MCF 10A (cell line): ENCODE measurements around the gene CLDN24. TPM values are rescaled to one million over a fixed set of nuclear protein-coding genes. Genes with fewer than 3 reads are reported as not detected.
"Not testable (repeated sequence)": the region's sequence is repeated elsewhere in the genome, so short reads cannot be mapped to it uniquely, and the experiment has no call there.

Experiments used
- BruUV-seq: library from RNA; stranded (reverse); fragments of 400-500 nt; replicated peaks from 2 replicates; lab custom pipeline; 2021; lab: Mats Ljungman, UMichigan
- CTCF ChIA-PET: fragments of 300-600 bp; sonication (Branson Sonifier 250); formaldehyde crosslinking; extraction: SDS; loops from one replicate; lab custom pipeline; 2021; ENCODE audit warnings: antibody characterized with exemption, inconsistent platforms; lab: Yijun Ruan, JAX
- POLR2A ChIA-PET: fragments of 300-600, 350-650 bp; sonication (Branson Sonifier 250); formaldehyde crosslinking; extraction: SDS; loops from one replicate; lab custom pipeline; 2020; ENCODE audit warnings: antibody characterized with exemption, inconsistent platforms; lab: Yijun Ruan, JAX
- DNase-seq: peaks from one replicate; pipeline ENCODE4 v3.0.0-alpha.2; 2018; ENCODE audit not compliant: unreplicated experiment
- H3K27ac Mint-ChIP-seq: one replicate; pipeline ENCODE4 v1.8.0; 2022; ENCODE audit warnings: mild to moderate bottlenecking, low read depth, mixed read lengths; ENCODE audit not compliant: unreplicated experiment
- H3K27me3 Mint-ChIP-seq: one replicate; pipeline ENCODE4 v1.8.0; 2022; ENCODE audit warnings: mixed read lengths; ENCODE audit not compliant: insufficient read depth, unreplicated experiment
- H3K36me3 Mint-ChIP-seq: one replicate; pipeline ENCODE4 v1.8.0; 2022; ENCODE audit warnings: mild to moderate bottlenecking, moderate library complexity, mixed read lengths; ENCODE audit not compliant: insufficient read depth, unreplicated experiment
- H3K4me1 Mint-ChIP-seq: one replicate; pipeline ENCODE4 v1.8.0; 2022; ENCODE audit warnings: mixed read lengths; ENCODE audit not compliant: insufficient read depth, unreplicated experiment
- H3K4me3 Mint-ChIP-seq: one replicate; pipeline ENCODE4 v1.8.0; 2022; ENCODE audit warnings: mild to moderate bottlenecking, moderate library complexity, mixed read lengths; ENCODE audit not compliant: unreplicated experiment
- H3K9me3 Mint-ChIP-seq: one replicate; pipeline ENCODE4 v1.8.0; 2022; ENCODE audit warnings: mixed read lengths; ENCODE audit not compliant: unreplicated experiment
- intact Hi-C: fragments of 100-400 bp; cut with micrococcal nuclease; formaldehyde crosslinking; loops from 2 replicates; pipeline ENCODE4 v1.14.1; 2022
- total RNA-seq: library from RNA; stranded (reverse); gene quantifications from 2 replicates; pipeline ENCODE4 v1.2.3, GENCODE V29; 2022
- TF ChIP-seq, protein P1 (sequence below): fragments of 200-600 bp; IDR thresholded peaks from one replicate; pipeline ENCODE4 v1.8.0; 2022; ENCODE audit warnings: antibody characterized with exemption, mild to moderate bottlenecking; ENCODE audit not compliant: unreplicated experiment

The CLDN24 gene
- total RNA-seq, 1 experiment from 2014 or later = not detected

DNA sequence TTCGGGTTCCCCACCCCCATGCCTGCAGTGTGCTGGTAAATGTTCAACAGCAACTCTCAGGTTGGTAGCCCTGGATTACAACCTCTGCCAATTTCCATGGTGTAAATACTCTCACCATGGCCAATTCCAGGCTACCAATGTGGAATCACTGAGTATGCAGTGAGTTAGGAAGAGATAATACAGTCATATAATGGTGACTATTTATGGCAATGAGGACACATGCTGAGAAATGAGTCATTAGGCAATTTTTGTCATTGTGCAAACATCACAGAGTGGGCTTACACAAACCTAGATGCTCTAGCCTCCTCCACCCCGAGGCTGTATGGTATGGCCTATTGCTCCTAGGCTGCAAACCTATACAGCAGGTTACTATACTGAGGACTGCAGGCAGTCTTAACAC lies 4.6 kb upstream of the CLDN24 start:
- DNase-seq = peak; percentile 23
- ChIA-PET POLR2A (no interaction called here), CTCF (interaction anchor here (0.6 to 0.9 kb wide), 2 partner anchors 80 to 1111 kb away, joined by 3 to 8 read pairs; no protein-coding TSS in a partner anchor)
- Mint-ChIP-seq H3K4me3 (no peak overlapping the region), H3K27me3 (no peaks in the 10 kb centered on the region), H3K4me1 (no peaks in the 10 kb centered on the region), H3K9me3 (peaks cover 6% of the 10 kb centered on the region), H3K36me3 (peaks cover 5% of the 10 kb centered on the region), H3K27ac (no peak overlapping the region)
- TF ChIP-seq, protein P1, sequence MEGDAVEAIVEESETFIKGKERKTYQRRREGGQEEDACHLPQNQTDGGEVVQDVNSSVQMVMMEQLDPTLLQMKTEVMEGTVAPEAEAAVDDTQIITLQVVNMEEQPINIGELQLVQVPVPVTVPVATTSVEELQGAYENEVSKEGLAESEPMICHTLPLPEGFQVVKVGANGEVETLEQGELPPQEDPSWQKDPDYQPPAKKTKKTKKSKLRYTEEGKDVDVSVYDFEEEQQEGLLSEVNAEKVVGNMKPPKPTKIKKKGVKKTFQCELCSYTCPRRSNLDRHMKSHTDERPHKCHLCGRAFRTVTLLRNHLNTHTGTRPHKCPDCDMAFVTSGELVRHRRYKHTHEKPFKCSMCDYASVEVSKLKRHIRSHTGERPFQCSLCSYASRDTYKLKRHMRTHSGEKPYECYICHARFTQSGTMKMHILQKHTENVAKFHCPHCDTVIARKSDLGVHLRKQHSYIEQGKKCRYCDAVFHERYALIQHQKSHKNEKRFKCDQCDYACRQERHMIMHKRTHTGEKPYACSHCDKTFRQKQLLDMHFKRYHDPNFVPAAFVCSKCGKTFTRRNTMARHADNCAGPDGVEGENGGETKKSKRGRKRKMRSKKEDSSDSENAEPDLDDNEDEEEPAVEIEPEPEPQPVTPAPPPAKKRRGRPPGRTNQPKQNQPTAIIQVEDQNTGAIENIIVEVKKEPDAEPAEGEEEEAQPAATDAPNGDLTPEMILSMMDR = no peak
- no TSS peak for BruUV-seq
- intact Hi-C loops = no loop called here

DNA sequence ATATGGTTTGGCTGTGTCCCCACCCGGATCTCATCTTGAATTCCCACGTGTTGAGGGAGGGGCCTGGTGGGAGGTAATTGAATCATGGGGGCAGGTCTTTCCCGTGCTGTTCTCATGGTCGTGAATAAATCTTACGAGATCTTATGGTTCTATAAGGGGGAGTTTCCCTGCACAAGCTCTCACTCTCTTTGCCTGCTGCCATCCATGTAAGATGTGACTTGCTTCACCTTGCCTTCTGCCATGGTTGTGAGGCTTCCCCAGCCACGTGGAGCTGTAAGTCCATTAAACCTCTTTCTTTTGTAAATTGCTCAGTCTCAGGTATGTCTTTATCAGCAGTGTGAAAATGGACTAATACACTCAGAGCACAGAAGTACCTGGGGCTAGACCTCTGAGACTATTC lies 4.2 kb upstream of the CLDN24 start:
- H3K4me3 Mint-ChIP-seq, DNase-seq, H3K27me3 Mint-ChIP-seq, H3K9me3 Mint-ChIP-seq, intact Hi-C loops, H3K36me3 Mint-ChIP-seq, CTCF ChIA-PET, H3K27ac Mint-ChIP-seq, H3K4me1 Mint-ChIP-seq, BruUV-seq, POLR2A ChIA-PET: not testable (repeated sequence)

DNA sequence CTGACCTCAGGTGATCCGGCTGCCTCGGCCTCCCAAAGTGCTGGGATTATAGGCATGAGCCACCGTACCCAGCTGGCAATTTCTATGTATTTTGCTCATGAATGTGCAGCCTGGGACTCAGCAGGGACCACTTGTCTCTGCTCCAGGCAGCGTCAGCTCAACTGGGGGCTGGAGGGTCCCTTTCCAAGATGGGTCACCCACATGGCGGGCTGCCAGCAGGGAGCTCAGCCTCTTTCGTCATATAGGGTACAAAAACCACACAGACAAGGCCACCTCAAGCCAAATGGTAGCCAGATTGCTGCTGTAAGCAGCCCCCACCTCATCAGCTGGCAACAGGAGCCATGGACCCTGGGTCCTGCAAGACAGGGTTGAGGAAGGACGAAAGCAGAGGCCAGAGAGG lies 2.4 kb upstream of the CLDN24 start:
- intact Hi-C loops = no loop called here
- CTCF ChIA-PET = interaction anchor here (0.6 to 1.1 kb wide), 2 partner anchors 43 to 69 kb away, joined by 3 read pairs; no protein-coding TSS in a partner anchor
- Mint-ChIP-seq H3K36me3 (peaks cover 13% of the 10 kb centered on the region), H3K27ac (no peak overlapping the region), H3K9me3 (peaks cover 6% of the 10 kb centered on the region), H3K27me3 (no peaks in the 10 kb centered on the region), H3K4me1 (no peaks in the 10 kb centered on the region), H3K4me3 (no peak overlapping the region)
- DNase-seq = no peak
- TF ChIP-seq, protein P1 = no peak
- POLR2A ChIA-PET = no interaction called here
- BruUV-seq = no TSS peak

DNA sequence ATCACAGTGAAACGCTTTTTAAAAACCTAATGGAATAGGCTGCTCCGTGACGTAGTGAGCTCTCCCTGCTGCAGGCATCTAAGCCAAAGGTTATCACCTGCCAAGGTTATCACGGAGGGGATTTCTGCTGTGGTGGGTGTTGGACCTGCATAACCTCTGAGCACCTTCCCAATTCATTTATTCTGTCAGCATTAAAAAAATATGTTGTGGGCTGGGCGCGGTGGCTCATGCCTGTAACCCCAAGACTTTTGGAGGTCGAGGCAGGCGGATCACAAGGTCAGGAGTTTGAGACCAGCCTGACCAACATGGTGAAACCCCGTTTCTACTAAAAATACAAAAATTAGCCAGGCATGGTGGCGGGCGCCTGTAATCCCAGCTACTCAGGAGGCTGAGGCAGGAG lies 1.8 kb upstream of the CLDN24 start:
- H3K9me3 Mint-ChIP-seq, intact Hi-C loops, POLR2A ChIA-PET, H3K27ac Mint-ChIP-seq, H3K4me3 Mint-ChIP-seq, H3K27me3 Mint-ChIP-seq, CTCF ChIA-PET, DNase-seq, BruUV-seq, H3K4me1 Mint-ChIP-seq: not testable (repeated sequence)
- peaks cover 17% of the 10 kb centered on the region for H3K36me3 Mint-ChIP-seq

DNA sequence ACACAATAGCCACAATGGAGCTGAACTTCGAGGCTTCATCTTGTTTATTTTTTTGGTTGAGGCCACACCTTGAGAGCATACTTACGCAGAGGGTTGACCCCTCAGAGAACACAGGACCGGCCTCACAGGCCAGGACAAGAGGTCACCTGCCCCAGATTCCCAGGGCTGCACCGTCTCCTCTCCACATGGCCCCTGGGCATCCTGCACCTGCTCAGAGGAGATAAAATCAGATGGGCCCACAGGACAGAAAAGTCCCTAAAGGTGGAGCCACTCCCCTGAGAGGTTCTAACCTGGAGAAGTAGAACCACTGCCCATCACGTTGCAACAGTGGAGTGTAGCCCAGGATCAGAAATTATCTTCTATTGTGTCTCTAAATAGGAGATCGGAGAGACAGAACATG lies 1.1 kb upstream of the CLDN24 start:
- Mint-ChIP-seq H3K9me3 (peaks cover 6% of the 10 kb centered on the region), H3K4me3 (no peak overlapping the region)
- no TSS peak for BruUV-seq

More for the DNA sequence above, 1.1 kb upstream of the CLDN24 start:
- TF ChIP-seq, protein P1 = no peak
- no peaks in the 10 kb centered on the region for H3K27me3 Mint-ChIP-seq
- POLR2A ChIA-PET = interaction anchor here (0.7 kb wide), 1 partner anchor 1314 kb away, joined by 3 read pairs; no protein-coding TSS in a partner anchor
- intact Hi-C loops = no loop called here
- H3K4me1 Mint-ChIP-seq = no peaks in the 10 kb centered on the region
- CTCF ChIA-PET = interaction anchor here (0.7 kb wide), 1 partner anchor 86 kb away, joined by 4 read pairs; no protein-coding TSS in a partner anchor
- no peak overlapping the region for H3K27ac Mint-ChIP-seq
- H3K36me3 Mint-ChIP-seq = peaks cover 15% of the 10 kb centered on the region
- no peak for DNase-seq
